OCI-LY1 (cell line): ENCODE results near the gene WNT7B.

ENCODE experiments used
- H2AFZ ChIP-seq: fragments of 200-600 bp; sonication (generic), shearing (Covaris generic); 2 replicates; pipeline ENCODE4 v1.6.0; 2014; ENCODE audit warnings: antibody characterized with exemption, mild to moderate bottlenecking, low read length
- H3F3A ChIP-seq: fragments of 200-600 bp; sonication (generic), shearing (Covaris generic); 2 replicates; pipeline ENCODE4 v1.6.0; 2014; ENCODE audit warnings: mild to moderate bottlenecking, antibody characterized with exemption, low read length, moderate library complexity; ENCODE audit not compliant: insufficient read depth
- H3K27ac ChIP-seq: fragments of 200-600 bp; sonication (generic); 2 replicates; pipeline ENCODE4 v1.5.1; 2014; ENCODE audit warnings: low read length, mixed run types, mild to moderate bottlenecking, low read depth; ENCODE audit not compliant: poor library complexity, severe bottlenecking
- H3K27me3 ChIP-seq: fragments of 200-600 bp; sonication (generic); 2 replicates; pipeline ENCODE4 v1.6.0; 2014; ENCODE audit warnings: antibody characterized with exemption, mild to moderate bottlenecking, low read length, moderate library complexity; ENCODE audit not compliant: insufficient read depth
- H3K36me3 ChIP-seq: fragments of 200-600 bp; sonication (generic); 2 replicates; pipeline ENCODE4 v1.6.1; 2014; ENCODE audit warnings: mild to moderate bottlenecking, antibody characterized with exemption, low read length, moderate library complexity, mixed read lengths; ENCODE audit not compliant: insufficient read depth
- H3K4me1 ChIP-seq: fragments of 200-600 bp; sonication (generic); 2 replicates; pipeline ENCODE4 v1.5.1; 2014; ENCODE audit warnings: mild to moderate bottlenecking, low read length, moderate library complexity; ENCODE audit not compliant: insufficient read depth, severe bottlenecking
- H3K4me2 ChIP-seq: fragments of 200-600 bp; sonication (generic), shearing (Covaris generic); 2 replicates; pipeline ENCODE4 v1.6.1; 2014; ENCODE audit warnings: low read length
- H3K4me3 ChIP-seq: fragments of 200-600 bp; sonication (generic); 2 replicates; pipeline ENCODE4 v1.5.1; 2014; ENCODE audit warnings: low read length, low read depth, mild to moderate bottlenecking, mixed read lengths; ENCODE audit not compliant: poor library complexity, severe bottlenecking
- H3K79me2 ChIP-seq: fragments of 200-600 bp; shearing (Covaris generic); 2 replicates; pipeline ENCODE4 v1.6.1; 2016; ENCODE audit warnings: mixed run types, low read length, mixed read lengths; ENCODE audit not compliant: insufficient read depth
- H3K9ac ChIP-seq: fragments of 200-600 bp; sonication (generic), shearing (Covaris generic); 2 replicates; pipeline ENCODE4 v1.6.1; 2014; ENCODE audit warnings: mild to moderate bottlenecking, low read length, mixed read lengths
- H3K9me2 ChIP-seq: fragments of 200-600 bp; sonication (generic), shearing (Covaris generic); 2 replicates; pipeline ENCODE4 v1.6.1; 2014; ENCODE audit warnings: low read depth, mild to moderate bottlenecking, low read length, mixed read lengths
- H3K9me3 ChIP-seq: fragments of 200-600 bp; shearing (Covaris generic); 2 replicates; pipeline ENCODE4 v1.6.1; 2014; ENCODE audit warnings: low read length, mixed read lengths
- H4K20me1 ChIP-seq: fragments of 200-600 bp; sonication (generic), shearing (Covaris generic); 2 replicates; pipeline ENCODE4 v1.6.0; 2016; ENCODE audit warnings: mild to moderate bottlenecking, low read length; ENCODE audit not compliant: insufficient read depth
- CTCF ChIP-seq: fragments of 200-600 bp; sonication (generic), shearing (Covaris generic); IDR thresholded peaks from 2 replicates; pipeline ENCODE4 v1.5.1; 2017; ENCODE audit warnings: mild to moderate bottlenecking, antibody characterized with exemption, low read length, moderate library complexity, mixed read lengths
- EZH2 ChIP-seq: fragments of 200-600 bp; sonication (generic), shearing (Covaris generic); IDR thresholded peaks from 2 replicates; pipeline ENCODE4 v1.8.0; 2017; ENCODE audit warnings: borderline replicate concordance, mixed run types, mild to moderate bottlenecking, antibody characterized with exemption, low read length, moderate library complexity, mixed read lengths

The WNT7B gene

GRCh38 chr22:45975164-45976161, 1.5 kb downstream of the WNT7B start:
- Histone ChIP-seq H3K79me2 (no peaks in the 10 kb centered on the region), H3K4me1 (peaks cover 16% of the 10 kb centered on the region), H3K9me2 (no peaks in the 10 kb centered on the region), H3F3A (no peaks in the 10 kb centered on the region), H3K4me2 (no peak overlapping the region), H3K27ac (no peak overlapping the region), H3K36me3 (no peaks in the 10 kb centered on the region), H3K4me3 (no peak overlapping the region), H3K9me3 (no peaks in the 10 kb centered on the region), H3K27me3 (no peaks in the 10 kb centered on the region), H4K20me1 (no peaks in the 10 kb centered on the region), H2AFZ (no peak overlapping the region), H3K9ac (no peak overlapping the region)
- TF ChIP-seq EZH2 = no peak
- no peak for TF ChIP-seq CTCF

- Histone ChIP-seq H4K20me1 (no peaks in the 10 kb centered on the region), H3K4me2 (no peak overlapping the region), H3K27ac (no peak overlapping the region)
Measured at GRCh38 chr22:45974498-45974897, 2.5 kb downstream of the WNT7B start.

GRCh38 chr22:45972889-45973253, 4.1 kb downstream of the WNT7B start:
- H3K9ac ChIP-seq = no peak overlapping the region
- H3K9me2 ChIP-seq = no peaks in the 10 kb centered on the region
- no peaks in the 10 kb centered on the region for H3K36me3 ChIP-seq
- H3K27ac ChIP-seq = no peak overlapping the region
- H3K4me2 ChIP-seq = no peak overlapping the region
- peaks cover 7% of the 10 kb centered on the region for H3K4me1 ChIP-seq
- H3F3A ChIP-seq = no peaks in the 10 kb centered on the region
- H3K79me2 ChIP-seq = no peaks in the 10 kb centered on the region
- no peaks in the 10 kb centered on the region for H3K27me3 ChIP-seq
- TF ChIP-seq EZH2 = no peak
- TF ChIP-seq CTCF = no peak
- H3K4me3 ChIP-seq = no peak overlapping the region
- no peaks in the 10 kb centered on the region for H4K20me1 ChIP-seq
- H2AFZ ChIP-seq = no peak overlapping the region
- no peaks in the 10 kb centered on the region for H3K9me3 ChIP-seq

More at GRCh38 chr22:45974498-45974897, 2.5 kb downstream of the WNT7B start:
- Histone ChIP-seq H3K9me2 (no peaks in the 10 kb centered on the region), H3K9me3 (no peaks in the 10 kb centered on the region), H3K36me3 (no peaks in the 10 kb centered on the region), H3K79me2 (no peaks in the 10 kb centered on the region), H3K27me3 (no peaks in the 10 kb centered on the region), H2AFZ (no peak overlapping the region), H3K9ac (no peak overlapping the region), H3F3A (no peaks in the 10 kb centered on the region), H3K4me1 (peaks cover 16% of the 10 kb centered on the region), H3K4me3 (no peak overlapping the region)
- TF ChIP-seq EZH2 (no peak), CTCF (no peak)
